NCI-H82 treated with DMSO at 0.1 percent for 48 hours (cell line): ENCODE measurements around the gene CTIF.

Experiments
- DNase-seq: peaks from one replicate; lab custom pipeline; 2025; ENCODE audit not compliant: unreplicated experiment; lab: John Stamatoyannopoulos, UW

Gene CTIF

GRCh38 chr18:48904091-48904490 is 365.3 kb downstream of the CTIF start:
- DNase-seq, result no peak

DNA sequence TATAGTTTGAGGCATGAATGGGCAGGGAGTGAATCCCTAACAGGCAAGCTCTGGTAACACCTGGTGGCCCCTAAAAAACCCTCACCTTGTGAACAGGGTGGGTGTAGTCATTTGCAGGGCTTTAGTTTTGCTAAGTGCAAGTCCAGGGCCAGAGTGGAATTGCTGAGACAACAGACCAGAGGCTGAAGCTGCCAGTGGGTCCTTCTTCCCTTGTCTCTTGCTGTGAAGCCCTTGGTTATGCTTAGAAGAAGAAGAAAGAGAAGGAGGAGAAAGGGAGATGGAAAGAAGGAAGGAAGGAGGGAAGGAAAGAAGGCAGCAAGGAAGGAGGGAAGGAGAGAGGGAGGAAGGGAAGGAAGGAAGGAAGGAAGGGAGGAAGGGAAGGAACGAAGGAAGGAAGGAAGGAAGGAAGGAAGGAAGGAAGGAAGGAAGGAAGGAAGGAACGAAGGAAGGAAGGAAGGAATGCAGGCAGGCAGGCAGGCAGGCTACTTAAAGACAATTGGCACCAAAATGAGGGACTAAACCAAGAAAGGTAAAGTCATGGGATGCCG is 366.1 kb downstream of the CTIF start:
- DNase-seq, result no peak

DNA sequence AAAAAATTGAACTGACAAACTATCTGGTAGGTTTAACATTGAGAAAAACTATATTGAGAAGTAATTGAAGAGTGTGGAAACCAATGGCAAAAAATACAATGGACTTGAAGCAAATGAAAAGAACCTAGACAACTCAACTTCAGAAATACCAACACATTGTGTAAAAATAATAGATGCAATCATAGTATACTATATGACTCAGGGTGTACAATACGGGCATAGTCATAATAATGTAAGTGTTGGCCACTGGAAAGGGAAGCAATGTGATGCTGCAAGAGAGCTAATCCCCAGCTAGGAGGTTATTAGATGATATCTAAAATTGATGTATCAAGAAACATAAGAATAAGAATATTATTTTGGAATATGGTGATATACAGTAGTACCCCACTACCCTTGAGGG is 366.7 kb downstream of the CTIF start:
- no peak for DNase-seq

DNA sequence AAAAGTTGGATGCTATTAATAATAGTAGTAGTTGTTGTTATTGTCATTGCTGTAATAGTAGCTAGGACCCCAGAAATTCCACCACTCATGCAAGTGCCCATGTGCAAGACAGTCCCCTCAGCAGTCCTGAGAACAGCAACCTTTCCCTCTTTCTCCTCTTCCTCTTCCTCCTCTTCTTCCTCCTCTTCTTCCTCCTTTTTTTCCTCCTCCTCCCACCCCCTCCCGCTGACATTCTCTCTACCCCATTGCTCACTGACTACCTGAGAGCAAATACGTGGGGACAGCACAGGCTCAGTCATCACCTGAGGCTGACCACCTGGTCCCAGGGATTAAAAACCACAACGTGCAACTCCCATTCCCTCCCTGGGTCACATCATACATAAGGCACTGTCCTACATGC is 370.1 kb downstream of the CTIF start:
- DNase-seq, result no peak

- DNase-seq, result no peak
Measured at GRCh38 chr18:48909721-48910120, 370.9 kb downstream of the CTIF start.

- no peak for DNase-seq
Measured at GRCh38 chr18:48910972-48911545, 372.2 kb downstream of the CTIF start.
